Psoas muscle (tissue), 8 donors: ENCODE measurements around the gene DAPL1. TPM values are rescaled to one million over a fixed set of nuclear protein-coding genes. Genes with fewer than 3 reads are reported as not detected.

Source experiments
- ATAC-seq, 4 donors: fragments of 200-7000 bp; cut with Tn5 transposase; one replicate each; pipeline ENCODE4 v1.9.1; 2020; ENCODE audit warnings: moderate library complexity in 3 of 4, mild to moderate bottlenecking in 2 of 4
- DNase-seq, 2 donors: peaks; one replicate each; pipeline ENCODE4 v3.0.0-alpha.2; 2020
- H3K27ac ChIP-seq: fragments of 200-600 bp; one replicate; pipeline ENCODE4 v1.8.0; 2022
- H3K27me3 ChIP-seq, 3 donors: fragments of 200-600 bp in 1 of 3; one replicate each; pipeline versions ENCODE4 v1.6.1 to v1.8.0; 2013 to 2022; ENCODE audit warnings: low read length in 2 of 3, mild to moderate bottlenecking in 2 of 3, moderate library complexity in 1 of 3; ENCODE audit not compliant: insufficient read depth in 3 of 3
- H3K36me3 ChIP-seq, 2 donors: fragments of 200-600 bp in 1 of 2; one replicate each; pipeline versions ENCODE4 v1.6.1 to v1.8.0; 2013 to 2022; ENCODE audit warnings: low read depth in 1 of 2, mild to moderate bottlenecking in 1 of 2, moderate library complexity in 1 of 2; ENCODE audit not compliant: insufficient read depth in 1 of 2
- H3K4me1 ChIP-seq: fragments of 200-600 bp; one replicate; pipeline ENCODE4 v1.8.0; 2022
- H3K4me3 ChIP-seq: fragments of 200-600 bp; one replicate; pipeline ENCODE4 v1.8.0; 2022; ENCODE audit warnings: mild to moderate bottlenecking
- H3K9me3 ChIP-seq: fragments of 200-600 bp; one replicate; pipeline ENCODE4 v1.8.0; 2022
- WGBS, 3 donors: extraction: QIAGEN DNeasy Blood & Tissue Kit; methylation state at CpG; one replicate each; pipeline versions ENCODE4 v1.1.6 to v1.1.7; 2013; 5-methylcytosine and 5-hydroxymethylcytosine counted together
- intact Hi-C, 2 donors: fragments of 100-400 bp; cut with DNase I; formaldehyde crosslinking; loops; one replicate each; pipeline versions ENCODE4 v1.11.0 to v1.14.2; 2022
- polyA plus RNA-seq, 3 donors: library from polyadenylated mRNA; stranded (reverse); fragments of 200-250 nt; gene quantifications; one replicate each; pipeline ENCODE4 v1.2.3, GENCODE V29; 2013
- total RNA-seq, 4 donors: library from RNA; stranded (reverse); fragmentation: NEBNext Ultra II Directional in 2 of 4; extraction: Animal tissue kit (Norgen Biotek cat#: 25700) in 2 of 4; gene quantifications; one replicate each; pipeline versions ENCODE4 v1.2.1 to v1.2.4, GENCODE V29; 2021 to 2023
- TF ChIP-seq, protein P1 (sequence below): fragments of 200-600 bp; IDR thresholded peaks from one replicate; pipeline ENCODE4 v1.8.0; 2022; ENCODE audit warnings: antibody characterized with exemption
- donor health status: healthy with polysubstance abuse.
- donor health status: DM: no; HTN: no; CAD: no; lungs with moderate emphysema.
- donor health status: Bipolar disorder and iron deficiency.
- donor health status: healthy.
- donor health status: DM: yes; HTN: yes; CAD: no.
- donor health status: DM: no; HTN: no; CAD: no.
- donor health status: DM: no; HTN: no; CAD: no.
- donor health status: DM: yes; HTN: yes; CAD: no.

The DAPL1 gene
- total and polyA plus RNA-seq, 7 donors: not detected

DNA sequence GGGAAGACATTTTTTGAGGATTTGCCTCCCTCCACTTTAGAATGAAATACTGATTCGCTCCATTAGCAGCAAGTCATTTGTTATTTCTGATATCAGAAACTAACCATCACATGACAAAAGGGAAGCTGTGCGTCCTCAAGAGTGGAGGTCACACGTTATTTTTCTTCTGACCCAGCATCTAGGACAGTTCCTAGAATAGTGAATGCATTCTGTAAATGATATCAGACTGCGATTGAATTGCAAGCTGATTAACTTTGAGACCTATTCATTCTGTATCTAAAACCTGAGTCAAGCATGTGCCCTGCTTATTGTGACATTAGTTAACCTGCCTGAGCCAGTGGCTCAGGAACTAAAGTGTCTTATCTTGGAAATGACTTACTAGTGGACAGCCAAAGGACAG, 10.1 kb downstream of the DAPL1 start:
- Histone ChIP-seq H3K36me3 (no peaks in the 10 kb centered on the region), H3K9me3 (no peaks in the 10 kb centered on the region), H3K4me1 (no peaks in the 10 kb centered on the region), H3K4me3 (no peak overlapping the region), H3K27ac (no peak overlapping the region), H3K27me3 (no peaks in the 10 kb centered on the region)
- WGBS, 3 donors: 75 to 80% (median 77%) methylated on average over 4 of the region's 4 CpGs
- intact Hi-C loops: no loop called here
- TF ChIP-seq, protein P1, sequence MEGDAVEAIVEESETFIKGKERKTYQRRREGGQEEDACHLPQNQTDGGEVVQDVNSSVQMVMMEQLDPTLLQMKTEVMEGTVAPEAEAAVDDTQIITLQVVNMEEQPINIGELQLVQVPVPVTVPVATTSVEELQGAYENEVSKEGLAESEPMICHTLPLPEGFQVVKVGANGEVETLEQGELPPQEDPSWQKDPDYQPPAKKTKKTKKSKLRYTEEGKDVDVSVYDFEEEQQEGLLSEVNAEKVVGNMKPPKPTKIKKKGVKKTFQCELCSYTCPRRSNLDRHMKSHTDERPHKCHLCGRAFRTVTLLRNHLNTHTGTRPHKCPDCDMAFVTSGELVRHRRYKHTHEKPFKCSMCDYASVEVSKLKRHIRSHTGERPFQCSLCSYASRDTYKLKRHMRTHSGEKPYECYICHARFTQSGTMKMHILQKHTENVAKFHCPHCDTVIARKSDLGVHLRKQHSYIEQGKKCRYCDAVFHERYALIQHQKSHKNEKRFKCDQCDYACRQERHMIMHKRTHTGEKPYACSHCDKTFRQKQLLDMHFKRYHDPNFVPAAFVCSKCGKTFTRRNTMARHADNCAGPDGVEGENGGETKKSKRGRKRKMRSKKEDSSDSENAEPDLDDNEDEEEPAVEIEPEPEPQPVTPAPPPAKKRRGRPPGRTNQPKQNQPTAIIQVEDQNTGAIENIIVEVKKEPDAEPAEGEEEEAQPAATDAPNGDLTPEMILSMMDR: no peak
- DNase-seq: no peak
- ATAC-seq: no peak

DNA sequence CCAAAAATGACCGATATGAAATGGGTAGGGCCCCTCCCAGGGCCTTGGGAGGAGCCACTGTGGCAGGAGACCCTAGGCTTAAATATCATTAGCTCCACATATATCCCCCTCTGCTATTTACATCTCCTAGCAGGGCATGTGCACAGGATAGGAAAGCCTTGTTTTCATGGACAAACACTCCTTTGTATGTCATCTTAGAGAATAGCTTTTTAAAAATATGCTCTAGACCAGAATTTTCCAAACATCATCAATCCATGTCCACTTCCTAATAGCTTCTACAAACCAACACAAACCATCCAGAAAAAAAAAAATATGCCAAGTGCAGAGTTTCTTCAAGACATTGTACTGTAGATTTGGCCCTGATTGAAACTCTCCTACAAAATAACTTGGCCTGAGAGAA, 10.8 kb downstream of the DAPL1 start:
- TF ChIP-seq, protein P1: no peak
- no peak overlapping the region for H3K27ac ChIP-seq
- H3K4me1 ChIP-seq: no peaks in the 10 kb centered on the region
- H3K9me3 ChIP-seq: no peaks in the 10 kb centered on the region
- DNase-seq: no peak
- no peak overlapping the region for H3K4me3 ChIP-seq
- intact Hi-C loops: no loop called here
- no peaks in the 10 kb centered on the region for H3K27me3 ChIP-seq
- no peak for ATAC-seq
- no peaks in the 10 kb centered on the region for H3K36me3 ChIP-seq
- WGBS, 3 donors: 70 to 83% (median 76%) methylated on average over 1 of the region's 1 CpG

DNA sequence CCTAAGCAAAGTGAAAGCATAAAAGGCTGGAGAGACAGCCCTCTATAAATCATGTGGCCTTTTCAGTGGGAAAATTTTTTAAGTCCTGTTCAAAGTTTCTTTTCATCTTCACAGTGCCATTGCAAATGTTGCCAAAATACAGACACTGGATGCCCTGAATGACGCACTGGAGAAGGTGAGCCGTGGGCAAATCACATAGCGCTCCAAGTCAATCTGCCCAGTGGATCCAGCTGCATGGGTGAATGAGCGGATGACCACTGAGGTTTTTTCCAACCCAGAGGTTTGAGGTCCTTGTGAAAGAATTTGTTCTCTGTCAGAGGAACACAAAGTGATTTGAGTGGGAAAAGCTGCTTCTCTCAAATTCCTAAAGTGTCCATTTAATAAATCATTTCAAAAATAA, 11.8 kb downstream of the DAPL1 start:
- Histone ChIP-seq H3K36me3 (no peaks in the 10 kb centered on the region), H3K4me1 (no peaks in the 10 kb centered on the region), H3K27me3 (no peaks in the 10 kb centered on the region), H3K4me3 (no peak overlapping the region), H3K9me3 (no peaks in the 10 kb centered on the region), H3K27ac (no peak overlapping the region)
- TF ChIP-seq, protein P1: no peak
- ATAC-seq (no peak), DNase-seq (no peak)
- intact Hi-C loops: no loop called here
- WGBS, 3 donors: 81 to 93% (median 91%) methylated on average over 4 of the region's 4 CpGs

DNA sequence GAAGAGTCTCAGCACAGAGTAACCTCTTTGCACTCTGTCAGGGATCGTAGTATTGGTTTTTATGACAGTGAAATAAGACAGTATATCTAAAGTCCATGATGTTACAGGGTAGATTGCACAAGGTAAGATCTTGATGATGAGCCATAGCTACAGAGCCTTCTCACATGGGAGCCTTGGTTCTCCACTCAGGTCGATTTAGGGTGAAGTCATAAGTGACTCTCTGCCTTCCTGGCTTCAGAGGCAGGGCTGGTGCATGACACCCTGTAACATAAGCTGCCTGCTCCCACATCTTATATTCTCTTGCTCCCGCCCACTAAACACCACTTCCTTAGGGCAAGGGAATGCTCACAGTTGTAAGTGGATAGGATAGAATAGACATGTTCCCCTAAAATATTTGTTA, 13.3 kb downstream of the DAPL1 start:
- DNase-seq (no peak), ATAC-seq (no peak)
- H3K9me3 ChIP-seq: no peaks in the 10 kb centered on the region
- H3K27ac ChIP-seq: no peak overlapping the region
- H3K4me1 ChIP-seq: no peaks in the 10 kb centered on the region
- no peaks in the 10 kb centered on the region for H3K36me3 ChIP-seq
- WGBS, 3 donors: 82 to 92% (median 89%) methylated on average over 3 of the region's 3 CpGs
- intact Hi-C loops: no loop called here
- no peaks in the 10 kb centered on the region for H3K27me3 ChIP-seq
- no peak overlapping the region for H3K4me3 ChIP-seq
- TF ChIP-seq, protein P1: no peak

DNA sequence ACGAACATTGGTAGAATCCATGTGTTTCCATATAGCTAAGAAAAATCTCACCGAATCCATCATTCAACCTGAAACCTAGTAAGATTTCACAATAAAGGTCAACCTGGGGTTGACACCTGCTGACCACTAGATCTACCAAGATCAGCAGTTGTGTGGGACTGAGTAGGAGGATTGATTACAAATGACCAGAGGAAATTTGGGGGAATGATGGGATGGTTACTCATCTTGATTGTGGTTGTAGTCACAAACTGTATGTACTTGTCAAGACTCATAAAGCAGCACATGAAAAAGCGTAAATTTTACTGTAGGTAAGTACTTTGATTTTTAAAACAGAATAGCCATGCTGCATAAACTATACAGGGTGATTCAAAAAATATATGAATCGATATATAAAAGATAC, 14.7 kb downstream of the DAPL1 start:
- ATAC-seq (no peak), DNase-seq (no peak)
- Histone ChIP-seq H3K27ac (no peak overlapping the region), H3K4me3 (no peak overlapping the region), H3K36me3 (no peaks in the 10 kb centered on the region), H3K4me1 (no peaks in the 10 kb centered on the region), H3K9me3 (no peaks in the 10 kb centered on the region), H3K27me3 (no peaks in the 10 kb centered on the region)
- TF ChIP-seq, protein P1: no peak
- intact Hi-C loops: no loop called here
- WGBS, 3 donors: 65 to 70% (median 70%) methylated on average over 4 of the region's 4 CpGs
